Sigmoid colon (tissue), 4 donors: ENCODE data around the gene GRAP.
"Not testable (repeated sequence)": the region's sequence is repeated elsewhere in the genome, so short reads cannot be mapped to it uniquely, and the experiment has no call there.

ENCODE experiments used
- POLR2AphosphoS5 ChIP-seq, 4 donors: sonication (generic); formaldehyde crosslinking; IDR thresholded peaks; one replicate each; pipeline ENCODE4 v1.6.1; 2017; ENCODE audit warnings: antibody characterized with exemption in 4 of 4
- TF ChIP-seq, protein P1 (sequence below), 4 experiments: fragments of 450-650 bp in 3 of 4; fragments of 200-600 bp in 1 of 4; IDR thresholded peaks; one replicate each; pipeline ENCODE4 v1.5.1; 2016 to 2019; ENCODE audit warnings: antibody characterized with exemption in 4 of 4, mild to moderate bottlenecking in 3 of 4, moderate library complexity in 2 of 4

DNA sequence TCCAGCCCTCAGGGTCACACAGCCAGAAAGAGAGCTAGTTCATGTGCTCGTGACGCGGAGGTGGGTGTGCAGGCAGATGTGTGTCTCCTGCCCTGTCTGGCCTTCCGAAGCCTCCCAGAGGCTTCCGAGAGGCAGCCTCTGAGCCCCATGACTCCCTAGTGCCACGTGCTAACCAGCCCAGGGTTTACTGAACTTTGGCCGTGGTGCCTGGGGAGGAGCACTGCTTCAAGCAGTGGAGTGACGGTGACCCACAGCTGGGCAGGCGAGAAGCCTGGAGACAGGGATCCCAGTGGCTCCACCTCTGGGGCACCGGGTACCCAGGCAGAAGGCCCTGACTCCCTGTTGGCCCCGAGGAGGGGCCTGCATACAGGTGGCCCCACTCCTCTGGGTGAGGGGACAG, 18.1 kb downstream of the GRAP start:
- TF ChIP-seq POLR2AphosphoS5 (IDR thresholded peaks at IDR 0.05): not testable (repeated sequence)
- TF ChIP-seq, protein P1, sequence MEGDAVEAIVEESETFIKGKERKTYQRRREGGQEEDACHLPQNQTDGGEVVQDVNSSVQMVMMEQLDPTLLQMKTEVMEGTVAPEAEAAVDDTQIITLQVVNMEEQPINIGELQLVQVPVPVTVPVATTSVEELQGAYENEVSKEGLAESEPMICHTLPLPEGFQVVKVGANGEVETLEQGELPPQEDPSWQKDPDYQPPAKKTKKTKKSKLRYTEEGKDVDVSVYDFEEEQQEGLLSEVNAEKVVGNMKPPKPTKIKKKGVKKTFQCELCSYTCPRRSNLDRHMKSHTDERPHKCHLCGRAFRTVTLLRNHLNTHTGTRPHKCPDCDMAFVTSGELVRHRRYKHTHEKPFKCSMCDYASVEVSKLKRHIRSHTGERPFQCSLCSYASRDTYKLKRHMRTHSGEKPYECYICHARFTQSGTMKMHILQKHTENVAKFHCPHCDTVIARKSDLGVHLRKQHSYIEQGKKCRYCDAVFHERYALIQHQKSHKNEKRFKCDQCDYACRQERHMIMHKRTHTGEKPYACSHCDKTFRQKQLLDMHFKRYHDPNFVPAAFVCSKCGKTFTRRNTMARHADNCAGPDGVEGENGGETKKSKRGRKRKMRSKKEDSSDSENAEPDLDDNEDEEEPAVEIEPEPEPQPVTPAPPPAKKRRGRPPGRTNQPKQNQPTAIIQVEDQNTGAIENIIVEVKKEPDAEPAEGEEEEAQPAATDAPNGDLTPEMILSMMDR (IDR thresholded peaks at IDR 0.05): not testable (repeated sequence)
